Subcutaneous abdominal adipose tissue (tissue), 5 donors: ENCODE measurements around the gene PDGFB.
A peak's percentile ranks its signal among the peaks of the same experiment; 100 is the strongest.

ENCODE experiments used
- H3K27ac ChIP-seq: one replicate; pipeline ENCODE4 v1.7.0; 2013; ENCODE audit warnings: low read depth, mild to moderate bottlenecking, inconsistent platforms, low read length, moderate library complexity
- H3K27me3 ChIP-seq, 5 donors: one replicate each; pipeline ENCODE4 v1.7.0; 2013; ENCODE audit warnings: low read length in 5 of 5, inconsistent platforms in 1 of 5; ENCODE audit not compliant: control insufficient read depth in 5 of 5, insufficient read depth in 4 of 5
- H3K36me3 ChIP-seq, 5 donors: one replicate each; pipeline ENCODE4 v1.7.0; 2013; ENCODE audit warnings: low read length in 5 of 5; ENCODE audit not compliant: control insufficient read depth in 5 of 5, insufficient read depth in 5 of 5
- H3K4me1 ChIP-seq, 5 donors: one replicate each; pipeline ENCODE4 v1.7.0; 2013; ENCODE audit warnings: low read length in 5 of 5, mild to moderate bottlenecking in 3 of 5, moderate library complexity in 1 of 5; ENCODE audit not compliant: control insufficient read depth in 5 of 5, insufficient read depth in 5 of 5
- H3K4me3 ChIP-seq, 5 donors: one replicate each; pipeline ENCODE4 v1.7.0; 2013; ENCODE audit warnings: low read length in 5 of 5, low read depth in 1 of 5
- H3K9ac ChIP-seq, 5 donors: one replicate each; pipeline ENCODE4 v1.7.0; 2013; ENCODE audit warnings: low read length in 5 of 5, mild to moderate bottlenecking in 4 of 5, moderate library complexity in 3 of 5
- H3K9me3 ChIP-seq, 5 donors: one replicate each; pipeline ENCODE4 v1.7.0; 2013; ENCODE audit warnings: low read length in 5 of 5; ENCODE audit not compliant: control insufficient read depth in 5 of 5
- donor health status: healthy.
- donor health status: healthy.
- donor health status: healthy.
- donor health status: healthy.
- donor health status: healthy.

Gene PDGFB

GRCh38 chr22:39287076-39287725 is 42.4 kb upstream of the PDGFB start:
- H3K9ac ChIP-seq = no peak overlapping the region
- peaks cover 4 to 72% (median 57%) of the 10 kb centered on the region in 5 donors for H3K4me1 ChIP-seq
- no peaks in the 10 kb centered on the region for H3K36me3 ChIP-seq
- no peak overlapping the region for H3K27ac ChIP-seq
- peaks cover 0 to 12% (median 4%) of the 10 kb centered on the region in 5 donors for H3K27me3 ChIP-seq
- H3K4me3 ChIP-seq = no peak overlapping the region
- H3K9me3 ChIP-seq = peaks cover 0 to 13% (median 9%) of the 10 kb centered on the region in 5 donors

DNA sequence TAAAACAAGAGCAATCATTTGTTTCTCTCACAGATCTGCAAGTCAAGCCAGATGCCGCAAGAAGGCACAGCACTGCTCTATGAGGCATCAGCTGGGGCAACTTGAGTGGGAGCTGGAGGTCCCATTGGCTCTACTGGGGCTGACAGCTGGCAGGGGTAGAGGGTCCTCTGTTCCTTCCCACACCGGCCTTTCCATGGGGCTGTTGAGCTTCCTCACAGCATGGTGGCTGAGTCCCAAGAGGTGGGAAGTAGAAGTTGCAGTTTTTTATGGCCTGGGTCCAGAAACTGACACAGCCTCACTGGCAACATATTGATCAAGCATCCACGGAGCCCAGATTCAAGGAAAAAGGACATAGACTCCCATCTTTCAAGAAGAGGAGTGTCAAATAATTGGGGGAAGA is 40.2 kb upstream of the PDGFB start:
- Histone ChIP-seq H3K9me3 (peaks cover 0 to 13% (median 9%) of the 10 kb centered on the region in 5 donors), H3K9ac (no peak overlapping the region), H3K4me1 (peaks cover 2 to 69% (median 41%) of the 10 kb centered on the region in 5 donors), H3K27ac (no peak overlapping the region), H3K36me3 (no peaks in the 10 kb centered on the region), H3K4me3 (peak overlapping the region in 1 of 5 donors; percentile 13), H3K27me3 (peaks cover 0 to 3% (median 0%) of the 10 kb centered on the region in 5 donors)

GRCh38 chr22:39284142-39284980 is 39.6 kb upstream of the PDGFB start:
- Histone ChIP-seq H3K27me3 (no peaks in the 10 kb centered on the region), H3K4me1 (peaks cover 2 to 67% (median 38%) of the 10 kb centered on the region in 5 donors), H3K36me3 (no peaks in the 10 kb centered on the region), H3K4me3 (no peak overlapping the region), H3K9ac (no peak overlapping the region), H3K9me3 (peaks cover 0 to 13% (median 9%) of the 10 kb centered on the region in 5 donors), H3K27ac (peak overlapping the region; percentile 77)

DNA sequence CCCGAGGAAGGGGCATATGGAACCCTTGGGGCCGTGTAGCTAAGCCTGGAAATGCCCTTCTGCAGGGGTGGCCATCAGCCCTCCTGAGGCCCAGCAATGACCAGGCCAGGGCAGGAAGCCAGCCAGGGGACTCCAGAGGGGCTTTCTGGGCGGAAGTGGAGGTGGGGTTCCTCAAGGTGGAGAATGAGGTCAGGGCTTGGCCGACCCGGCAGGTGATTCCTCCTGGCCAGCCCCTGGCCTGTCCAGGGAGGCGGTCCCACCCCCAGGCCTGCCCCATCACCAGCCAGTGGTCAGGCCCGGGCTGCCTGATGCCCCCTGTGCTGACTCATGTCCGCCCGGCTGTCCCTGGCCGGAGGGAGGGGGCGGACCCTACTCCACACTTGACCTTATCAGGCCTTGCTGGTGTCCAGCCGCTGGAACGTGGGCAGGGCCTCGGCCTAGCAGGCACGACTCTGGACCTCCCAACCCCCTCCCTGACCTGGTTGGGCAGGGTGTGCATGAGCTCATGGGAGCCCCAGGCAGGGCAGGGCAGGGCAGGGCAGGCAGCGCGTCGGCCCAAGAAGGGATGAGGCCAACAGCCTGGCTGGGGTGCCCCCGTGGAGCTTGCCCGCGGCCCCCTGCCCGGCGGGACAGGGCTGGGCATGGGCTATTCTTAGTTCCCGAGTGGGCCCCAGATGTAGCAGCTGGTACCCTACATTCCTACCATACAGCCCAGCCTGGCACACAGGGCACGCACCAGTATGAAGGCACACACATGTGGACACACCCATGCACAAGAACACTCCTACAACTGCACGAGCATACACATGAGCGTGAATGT is 38.8 kb upstream of the PDGFB start:
- Histone ChIP-seq H3K9me3 (peaks cover 0 to 13% (median 9%) of the 10 kb centered on the region in 5 donors), H3K36me3 (no peaks in the 10 kb centered on the region), H3K27me3 (no peaks in the 10 kb centered on the region), H3K9ac (peak overlapping the region in 1 of 5 donors; percentile 30), H3K4me1 (peaks cover 2 to 74% (median 38%) of the 10 kb centered on the region in 5 donors), H3K27ac (peak overlapping the region; percentile 77), H3K4me3 (no peak overlapping the region)

DNA sequence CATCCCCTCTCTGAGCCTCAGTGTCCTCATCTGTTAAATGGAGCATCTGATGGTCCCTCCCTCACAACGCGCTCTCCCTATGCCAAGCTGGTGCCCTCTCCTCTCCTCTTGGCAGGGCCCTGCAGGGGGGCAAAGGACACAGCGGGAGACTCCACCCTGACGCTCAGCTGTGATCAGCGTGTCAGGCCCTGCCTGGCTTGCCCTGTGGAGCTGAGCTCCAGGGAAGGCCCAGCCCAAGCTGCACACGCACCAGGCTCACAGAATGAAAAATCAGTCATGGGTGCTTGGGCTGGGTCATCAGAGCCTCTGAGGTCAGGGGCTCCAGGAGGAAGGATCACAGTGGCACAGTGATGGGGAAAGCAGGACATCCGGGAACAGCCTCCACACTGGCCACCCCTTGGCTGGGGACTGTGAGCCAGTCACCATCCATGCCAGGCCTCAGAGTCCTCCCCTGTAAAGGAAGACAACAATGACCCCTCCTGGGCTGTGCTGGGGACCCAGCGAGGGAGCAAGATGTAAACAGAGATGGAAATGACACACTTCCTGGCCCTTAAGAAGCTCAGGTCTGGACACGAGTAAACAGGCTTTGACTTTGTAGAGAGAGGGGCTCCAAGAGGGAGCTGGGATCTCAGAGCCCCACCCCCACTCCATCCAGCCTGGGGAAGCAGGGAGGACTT is 38.0 kb upstream of the PDGFB start:
- Histone ChIP-seq H3K27ac (peak overlapping the region; percentile 77), H3K4me3 (peak overlapping the region in 1 of 5 donors; percentile 8)

DNA sequence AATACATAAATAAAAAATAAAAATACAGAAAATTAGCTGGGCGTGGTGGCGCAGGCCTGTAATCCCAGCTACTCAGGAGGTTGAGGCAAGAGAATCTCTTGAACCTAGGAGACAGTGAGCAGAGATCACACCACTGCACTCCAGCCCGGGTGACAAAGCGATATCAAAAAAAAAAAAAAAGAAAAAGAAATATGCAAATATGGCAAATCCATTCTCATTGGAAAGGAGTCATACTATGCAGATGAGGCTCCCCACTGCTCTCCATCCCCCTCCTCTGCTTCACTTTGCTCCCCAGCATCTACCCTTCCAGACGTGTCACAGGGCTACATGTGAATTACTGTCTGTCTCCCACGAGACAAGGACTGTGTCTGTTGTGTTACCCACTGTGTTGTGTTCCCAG is 36.3 kb upstream of the PDGFB start:
- no peak overlapping the region for H3K9ac ChIP-seq
- H3K9me3 ChIP-seq = peaks cover 0 to 21% (median 9%) of the 10 kb centered on the region in 5 donors
- peaks cover under 1 to 75% (median 35%) of the 10 kb centered on the region in 5 donors for H3K4me1 ChIP-seq
- no peak overlapping the region for H3K4me3 ChIP-seq
- no peaks in the 10 kb centered on the region for H3K36me3 ChIP-seq
- peak overlapping the region; percentile 77 for H3K27ac ChIP-seq
- peaks cover 0 to 3% (median 0%) of the 10 kb centered on the region in 5 donors for H3K27me3 ChIP-seq

More for the DNA sequence above, 38.0 kb upstream of the PDGFB start:
- Histone ChIP-seq H3K9ac (peak overlapping the region in 2 of 5 donors; percentile 20 to 21), H3K36me3 (no peaks in the 10 kb centered on the region), H3K27me3 (peaks cover 0 to 3% (median 0%) of the 10 kb centered on the region in 5 donors), H3K4me1 (peaks cover 2 to 76% (median 45%) of the 10 kb centered on the region in 5 donors), H3K9me3 (peaks cover 0 to 13% (median 9%) of the 10 kb centered on the region in 5 donors)

GRCh38 chr22:39280250-39280649 is 35.5 kb upstream of the PDGFB start:
- Histone ChIP-seq H3K27ac (peak overlapping the region; percentile 50), H3K36me3 (no peaks in the 10 kb centered on the region), H3K9ac (no peak overlapping the region), H3K27me3 (peaks cover 0 to 3% (median 0%) of the 10 kb centered on the region in 5 donors), H3K4me3 (no peak overlapping the region), H3K9me3 (peaks cover 0 to 20% (median 9%) of the 10 kb centered on the region in 5 donors), H3K4me1 (peaks cover 0 to 80% (median 32%) of the 10 kb centered on the region in 5 donors)

DNA sequence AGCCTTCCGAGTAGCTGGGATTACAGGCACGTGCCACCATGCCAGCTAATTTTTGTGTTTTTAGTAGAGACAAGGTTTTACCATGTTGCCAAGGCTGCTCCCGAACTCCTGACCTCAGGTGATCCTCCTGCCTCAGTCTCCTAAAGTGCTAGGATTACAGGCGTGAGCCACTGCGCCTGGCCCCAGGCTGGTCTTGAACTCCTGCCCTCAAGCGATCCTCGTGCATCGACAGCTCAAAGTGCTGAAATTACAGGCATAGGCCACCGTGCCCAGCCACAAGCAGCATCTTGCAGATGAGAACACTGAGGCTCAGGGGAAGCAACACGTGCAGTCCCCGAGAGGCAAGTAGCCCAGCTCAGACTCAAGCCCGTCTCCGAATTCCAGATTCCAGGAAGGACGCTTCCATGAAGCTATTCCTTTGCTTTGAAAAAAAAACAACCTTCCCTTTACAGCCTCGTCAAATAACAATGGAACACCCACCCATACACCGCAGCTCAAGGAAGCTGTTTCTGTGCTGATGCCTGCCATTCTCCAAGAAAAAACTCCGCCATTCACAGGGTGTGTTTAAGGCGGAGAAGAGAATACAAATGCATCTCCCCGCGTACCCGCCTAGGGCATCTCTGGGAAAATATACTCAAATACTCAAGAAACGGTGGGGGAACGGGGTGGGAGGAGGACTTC is 34.5 kb upstream of the PDGFB start:
- no peaks in the 10 kb centered on the region for H3K36me3 ChIP-seq
- peak overlapping the region; percentile 50 for H3K27ac ChIP-seq
- H3K4me1 ChIP-seq = peaks cover 0 to 79% (median 32%) of the 10 kb centered on the region in 5 donors
- H3K4me3 ChIP-seq = no peak overlapping the region
- no peak overlapping the region for H3K9ac ChIP-seq
- peaks cover 0 to 11% (median under 1%) of the 10 kb centered on the region in 5 donors for H3K9me3 ChIP-seq
- peaks cover 0 to 3% (median 0%) of the 10 kb centered on the region in 5 donors for H3K27me3 ChIP-seq
